ENCODE measurements around the gene MCM3.

GRCh38 chr6:52317841-52318581 lies 33.5 kb upstream of the MCM3 start:
- no peak for TF ChIP-seq POLR2AphosphoS5 (IDR thresholded peaks at IDR 0.05; ENCODE audit: borderline replicate concordance, low read depth, low read length)
- no peak for TF ChIP-seq EZH2 (IDR thresholded peaks at IDR 0.05)
